Activated CD4-positive, CD25-positive, alpha-beta regulatory T cell treated with anti-CD3 and anti-CD28 coated beads, Interleukin-2, amount 50 U/mL, for 24 hours (primary cell): ENCODE measurements around the gene LY6G5B.

Experiments used
- ATAC-seq, 2 donors: fragments of 150-1000 bp; cut with Tn5 transposase; one replicate each; pipeline ENCODE4 v1.10.0; 2021; ENCODE audit warnings: mild to moderate bottlenecking in 1 of 2, moderate library complexity in 1 of 2

Gene LY6G5B

GRCh38 chr6:31663126-31663960, 6.4 kb upstream of the LY6G5B start:
- ATAC-seq = no peak

DNA sequence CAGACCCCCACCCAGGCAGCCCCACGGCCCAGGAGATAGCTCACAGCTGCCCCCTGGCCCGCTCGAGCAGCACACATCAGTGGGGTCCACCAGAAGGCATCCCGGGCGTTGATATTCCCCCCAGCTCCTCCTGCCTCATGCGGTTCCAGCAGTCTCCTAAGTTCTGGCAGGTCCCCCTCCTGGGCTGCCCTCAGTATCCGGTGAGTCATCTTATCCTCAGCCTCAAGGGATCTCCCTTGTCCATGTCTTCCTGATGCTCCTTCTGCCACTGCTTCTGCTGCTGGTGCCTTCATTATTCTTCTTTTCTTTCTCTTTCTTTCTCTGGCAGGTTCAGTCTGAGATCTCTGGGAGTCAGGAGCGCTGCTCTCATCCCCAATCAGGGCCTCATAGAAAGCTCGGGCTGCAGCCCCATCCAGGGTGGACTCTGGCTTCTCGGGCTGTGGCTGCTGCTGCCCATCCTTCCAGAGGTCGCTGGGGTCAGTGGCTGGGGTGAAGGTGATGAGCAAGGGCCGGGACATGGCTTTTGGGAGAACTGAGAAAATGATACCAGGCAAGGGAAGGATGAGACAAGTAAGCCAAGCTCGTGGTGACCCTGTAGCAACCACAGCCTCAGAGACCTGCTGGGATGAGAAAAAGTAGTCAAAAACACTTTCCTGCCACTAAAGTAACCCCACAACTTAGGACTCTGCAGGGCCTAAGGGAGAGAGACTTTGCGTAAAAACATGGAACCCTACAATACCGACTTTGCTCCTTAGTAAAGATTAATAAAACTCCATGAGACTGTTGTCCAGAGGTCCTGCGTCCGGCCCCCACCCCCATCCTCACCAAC, 5.6 kb upstream of the LY6G5B start:
- ATAC-seq = no peak

- ATAC-seq = peak; percentile 44 to 45
Measured at GRCh38 chr6:31664790-31665500, 4.8 kb upstream of the LY6G5B start, which contains the start of gene GPANK1. Gene GPANK1 (minus strand): TSS chr6:31664997. CDS start chr6:31664478, 519 bp downstream.

- peak; percentile 89 for ATAC-seq
Measured at GRCh38 chr6:31665501-31666336, 4.1 kb upstream of the LY6G5B start, which contains the start of gene CSNK2B. Gene CSNK2B (plus strand): TSS chr6:31666080. CDS start chr6:31666832, 752 bp downstream.

DNA sequence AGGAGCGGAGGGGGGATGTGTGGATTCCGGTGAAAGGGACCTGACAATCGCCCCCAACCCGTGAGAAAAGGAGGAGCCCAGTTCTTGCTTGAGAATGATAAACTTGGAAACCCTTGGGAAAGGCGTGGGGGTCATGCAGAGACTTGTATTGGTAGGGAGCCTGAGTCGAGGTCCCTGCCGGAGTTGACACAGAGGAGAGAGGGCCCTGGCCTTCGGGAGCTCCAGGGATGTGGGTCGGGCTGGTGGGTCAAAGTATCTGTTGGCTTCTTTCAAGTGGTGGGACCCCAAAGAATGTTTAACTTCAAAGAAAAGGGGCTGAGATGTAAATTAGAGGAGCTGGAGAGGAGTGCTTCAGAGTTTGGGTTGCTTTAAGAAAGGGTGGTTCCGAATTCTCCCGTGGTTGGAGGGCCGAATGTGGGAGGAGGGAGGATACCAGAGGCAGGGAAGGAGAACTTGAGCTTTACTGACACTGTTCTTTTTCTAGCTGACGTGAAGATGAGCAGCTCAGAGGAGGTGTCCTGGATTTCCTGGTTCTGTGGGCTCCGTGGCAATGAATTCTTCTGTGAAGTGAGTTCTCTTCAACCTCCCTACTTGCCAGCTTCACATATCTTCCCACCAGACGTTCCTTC, 3.3 kb upstream of the LY6G5B start:
- ATAC-seq = no peak

- ATAC-seq = no peak
Measured at GRCh38 chr6:31676322-31676903, 6.6 kb downstream of the LY6G5B start.

DNA sequence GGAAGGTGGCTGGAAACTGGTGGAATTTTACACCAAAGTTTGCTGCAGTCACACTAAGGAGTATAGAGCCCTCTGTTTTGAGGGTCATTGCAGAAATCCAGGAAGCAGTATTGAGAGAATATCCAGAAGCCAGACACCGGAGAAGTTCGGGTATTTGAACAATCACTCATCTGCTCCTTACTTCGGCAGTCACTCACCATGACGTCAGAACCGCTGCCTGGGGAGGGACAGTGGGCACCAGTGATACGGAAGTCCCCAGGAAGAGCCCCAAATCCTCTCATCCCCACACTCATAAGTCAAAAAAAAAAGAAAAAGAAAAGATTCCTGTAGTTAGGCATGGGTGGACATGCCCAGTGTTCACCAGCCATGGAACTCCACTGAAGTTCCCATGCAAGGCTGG, 7.1 kb downstream of the LY6G5B start:
- no peak for ATAC-seq

DNA sequence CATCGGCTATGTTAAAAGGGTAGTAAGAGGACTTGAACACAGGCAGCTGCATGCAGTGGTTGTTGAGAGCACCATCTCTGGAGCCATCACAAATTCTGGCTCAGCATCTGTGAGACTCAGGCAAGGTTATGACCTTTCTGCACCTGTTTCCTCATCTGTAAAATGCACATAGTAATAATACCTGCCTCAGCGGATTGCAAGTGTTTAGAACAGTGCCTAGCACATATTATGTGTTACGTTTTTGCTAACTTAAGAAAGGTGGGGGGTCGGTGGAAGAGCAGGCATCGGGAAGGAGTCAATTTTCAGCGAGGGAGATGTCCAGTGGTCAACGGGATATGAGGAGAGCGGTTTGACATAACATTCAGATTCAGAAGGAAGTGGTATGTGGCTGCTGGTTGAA, 8.2 kb downstream of the LY6G5B start:
- ATAC-seq = no peak

- peak; percentile 73 to 77 for ATAC-seq
Measured at GRCh38 chr6:31680226-31681134, 10.7 kb downstream of the LY6G5B start, which contains the start of gene LY6G5C. Gene LY6G5C (minus strand): TSS chr6:31681067. CDS start chr6:31680373, 694 bp downstream.

DNA sequence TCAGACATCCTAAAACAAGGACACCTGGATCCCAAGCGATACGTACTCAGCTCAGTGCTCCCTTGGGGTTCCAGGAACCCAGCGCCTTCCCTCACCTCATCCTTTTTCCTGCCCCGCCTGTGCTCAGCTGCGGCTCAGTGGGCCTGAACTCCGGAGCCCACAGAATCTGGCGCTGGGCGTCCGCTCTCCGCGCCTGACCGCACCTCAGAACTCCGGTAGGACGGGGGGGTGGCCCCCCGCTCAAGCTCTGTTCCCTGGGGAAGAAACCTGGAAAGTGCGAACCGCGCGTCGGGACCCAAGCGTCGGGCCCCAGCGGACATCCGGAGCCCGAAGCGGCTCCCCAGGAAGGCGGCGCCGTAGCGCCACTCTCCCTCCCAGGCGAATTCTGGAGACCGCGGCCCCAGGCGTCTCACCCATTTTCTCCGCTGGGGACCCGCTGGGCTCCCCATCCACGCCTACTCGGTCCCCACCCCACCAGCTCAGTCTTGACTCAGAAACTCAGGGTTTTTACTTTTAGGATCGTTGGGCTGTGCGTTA, 11.4 kb downstream of the LY6G5B start:
- peak; percentile 53 to 60 for ATAC-seq

DNA sequence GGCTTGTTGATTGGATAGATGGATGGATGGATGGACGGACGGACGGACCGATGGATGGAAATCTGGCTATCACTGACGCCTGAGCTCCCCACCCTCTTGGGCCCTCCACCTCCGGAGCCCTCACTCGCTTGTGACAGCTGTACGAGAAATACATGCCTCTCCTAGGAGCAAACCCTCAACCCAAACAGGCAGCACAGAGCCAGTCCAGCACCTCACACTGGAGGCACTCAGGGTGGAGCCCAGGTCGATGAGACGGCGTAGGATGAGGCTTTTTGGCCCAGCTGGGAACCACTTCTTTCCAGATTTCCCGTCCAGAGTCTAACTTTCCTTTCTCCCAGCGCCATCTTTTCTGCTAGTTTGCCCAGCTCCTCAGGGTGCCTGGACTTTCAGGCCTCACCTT, 13.8 kb downstream of the LY6G5B start:
- ATAC-seq = no peak

GRCh38 chr6:31686483-31686882, 16.7 kb downstream of the LY6G5B start:
- ATAC-seq = no peak

DNA sequence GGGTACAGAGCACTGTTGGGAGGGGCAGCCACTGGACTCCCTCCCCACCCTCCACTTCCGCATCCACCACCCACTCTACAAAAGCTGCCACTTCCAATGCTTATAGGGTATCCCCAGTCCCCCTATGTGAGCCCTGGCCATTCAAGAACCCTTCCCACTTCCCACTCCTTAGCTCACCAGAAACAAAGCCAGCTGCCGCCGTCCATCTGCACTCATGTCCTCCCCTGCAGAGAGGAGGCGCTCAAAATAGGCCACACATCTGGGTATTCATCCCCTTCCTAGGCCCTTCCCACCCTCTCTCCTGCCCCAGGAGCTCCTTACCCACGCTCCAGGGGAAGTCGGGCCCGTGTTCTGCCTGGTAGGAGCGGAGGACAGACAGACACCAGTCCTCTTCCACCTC, 17.5 kb downstream of the LY6G5B start:
- no peak for ATAC-seq

DNA sequence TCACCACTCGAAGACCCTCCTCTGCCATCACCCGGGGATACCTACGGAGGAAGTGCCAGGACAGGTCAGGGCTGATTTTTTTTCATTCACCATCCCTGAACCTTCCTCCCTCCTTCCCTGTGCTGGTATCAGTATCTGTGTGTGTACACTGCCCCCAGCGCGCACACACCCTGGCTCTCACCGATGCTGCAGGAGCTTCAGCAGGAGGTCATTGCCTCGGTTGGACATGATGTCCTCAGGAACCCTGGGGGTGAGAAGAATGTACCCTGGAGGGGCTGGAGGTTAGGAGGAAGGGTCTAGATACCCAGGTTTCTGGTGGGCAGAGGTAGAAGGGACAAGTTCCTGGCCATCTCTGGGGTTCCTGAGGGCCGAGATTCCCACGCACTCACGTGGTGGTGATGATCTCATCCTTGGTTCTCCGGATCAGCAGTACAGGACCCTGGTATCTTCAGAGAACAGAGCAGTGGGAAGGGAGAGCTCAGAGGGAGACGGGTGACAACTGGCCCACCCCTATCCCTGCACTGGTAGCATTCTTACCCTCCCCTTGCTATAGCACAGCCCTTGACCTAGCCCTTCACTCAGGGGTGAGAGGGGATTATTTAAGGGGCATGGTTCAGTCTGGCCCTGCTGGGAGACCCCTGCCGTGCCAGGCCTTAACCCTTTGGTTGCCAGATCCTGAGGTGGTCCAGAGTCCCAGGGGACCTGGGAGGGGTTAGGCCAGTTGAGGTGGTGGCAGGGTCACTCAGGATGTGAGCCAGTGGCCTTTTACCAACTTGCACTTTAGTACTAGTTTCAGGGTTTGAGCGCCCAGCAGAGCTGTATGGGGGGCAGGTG, 18.3 kb downstream of the LY6G5B start:
- no peak for ATAC-seq

DNA sequence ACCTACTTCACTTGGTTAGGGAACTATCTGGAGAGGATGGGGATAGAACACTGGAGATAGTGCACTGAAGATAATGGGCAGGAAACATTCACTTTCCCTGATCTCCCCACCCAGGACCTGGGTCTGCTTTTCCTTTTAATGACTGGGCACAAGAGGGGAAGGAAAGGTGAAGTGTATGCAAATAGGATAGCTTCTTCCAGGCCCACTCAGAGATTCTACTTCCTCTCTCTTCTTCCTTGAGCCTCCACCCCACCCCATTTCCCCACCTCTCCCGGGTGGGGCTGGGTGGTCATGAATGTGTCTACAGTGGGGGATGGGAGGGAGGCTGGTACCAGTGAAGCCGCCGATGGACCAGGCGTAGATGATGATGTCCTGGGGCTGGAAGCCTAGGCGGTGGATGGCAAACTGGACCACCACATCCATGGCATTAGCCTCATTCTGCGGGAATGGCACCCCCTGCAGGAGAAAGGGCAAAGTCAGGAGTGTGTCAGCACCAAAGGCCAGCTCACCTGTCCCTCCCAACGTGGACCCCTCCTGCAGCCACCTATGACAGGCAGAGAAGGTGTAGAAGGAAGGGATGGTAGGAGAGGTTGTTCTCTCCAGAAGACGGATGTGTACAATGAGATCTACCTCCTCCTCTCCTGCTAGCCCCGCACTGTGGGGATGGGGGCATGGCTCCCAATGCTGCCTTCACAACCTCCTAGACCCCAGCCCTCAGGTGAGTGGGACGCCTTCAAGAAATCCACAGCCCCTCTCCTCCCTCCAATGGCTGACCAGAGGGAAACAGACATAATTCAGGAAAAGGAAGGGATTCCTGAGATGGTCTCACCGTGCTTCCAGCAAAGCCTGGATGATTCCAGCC, 19.7 kb downstream of the LY6G5B start:
- ATAC-seq = no peak

GRCh38 chr6:31690231-31691077, 20.7 kb downstream of the LY6G5B start:
- no peak for ATAC-seq

DNA sequence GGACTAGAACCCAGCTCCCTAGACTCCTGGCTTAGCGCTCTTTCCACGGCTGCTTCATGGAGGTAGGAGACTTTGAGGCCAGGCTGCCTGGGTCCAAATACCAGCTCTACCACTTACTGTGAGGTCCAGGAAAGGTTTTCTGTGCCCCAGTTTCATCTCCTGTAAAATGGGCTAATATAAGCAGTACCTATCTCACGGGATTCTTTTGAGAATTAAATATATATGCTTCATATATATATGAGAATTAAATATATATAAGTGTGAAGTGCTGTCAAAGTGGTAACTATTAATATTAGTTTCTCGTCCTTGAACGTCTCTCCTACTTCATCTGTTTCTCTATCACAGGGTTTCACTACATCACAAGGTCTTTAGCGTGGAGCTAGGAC, 21.3 kb downstream of the LY6G5B start:
- no peak for ATAC-seq
